Adipocyte (in vitro differentiated cells): ENCODE results near the gene TMEM184B.

Source experiments
- DNase-seq: peaks from one replicate; pipeline ENCODE4 v3.0.0-alpha.2; 2015; ENCODE audit warnings: low read depth
- H3K27me3 ChIP-seq: replicated peaks from 2 replicates; pipeline ENCODE4 v1.7.0; 2013; ENCODE audit warnings: mild to moderate bottlenecking, low read length, moderate library complexity; ENCODE audit not compliant: control insufficient read depth, insufficient read depth
- H3K36me3 ChIP-seq: 2 replicates; pipeline ENCODE4 v1.7.0; 2013; ENCODE audit warnings: low read length, mild to moderate bottlenecking, moderate library complexity; ENCODE audit not compliant: control insufficient read depth, insufficient read depth, severe bottlenecking
- H3K4me1 ChIP-seq: 2 replicates; pipeline ENCODE4 v1.7.0; 2013; ENCODE audit warnings: mild to moderate bottlenecking, low read length, moderate library complexity; ENCODE audit not compliant: control insufficient read depth, insufficient read depth
- H3K4me3 ChIP-seq: 2 replicates; pipeline ENCODE4 v1.7.0; 2013; ENCODE audit warnings: mild to moderate bottlenecking, low read length, moderate library complexity
- H3K9ac ChIP-seq: 2 replicates; pipeline ENCODE4 v1.7.0; 2013; ENCODE audit warnings: mild to moderate bottlenecking, low read length, moderate library complexity
- H3K9me3 ChIP-seq: 2 replicates; pipeline ENCODE4 v1.7.0; 2013; ENCODE audit warnings: mild to moderate bottlenecking, low read length, moderate library complexity; ENCODE audit not compliant: control insufficient read depth

Gene TMEM184B

DNA sequence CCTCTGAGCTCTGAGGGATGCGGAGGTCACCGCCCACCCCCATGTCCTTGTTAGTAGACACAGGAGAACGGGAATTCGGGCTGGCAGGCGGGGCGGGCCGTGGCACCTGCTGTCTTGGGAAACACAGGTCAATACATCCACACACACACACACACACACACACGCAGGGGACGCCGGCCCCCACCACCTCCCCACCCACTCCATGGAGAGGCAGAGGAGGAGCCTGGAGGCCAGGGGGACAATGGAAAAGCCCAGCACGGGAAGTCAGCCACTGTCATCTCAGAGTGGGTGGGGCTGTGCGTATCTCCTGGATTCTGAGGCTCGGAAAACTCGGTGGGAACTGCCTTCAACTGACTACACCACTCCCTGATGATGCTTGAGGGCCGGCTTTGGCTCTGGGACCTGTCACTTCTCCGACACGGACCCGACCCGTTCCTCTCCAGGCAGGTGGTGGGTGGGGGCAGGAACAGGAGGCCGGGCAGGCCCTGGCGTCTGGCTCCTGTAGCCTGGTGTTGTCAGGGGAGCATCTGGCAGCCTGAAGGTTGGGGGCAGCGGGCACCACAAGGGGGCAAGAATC is 18.5 kb upstream of the TMEM184B start:
- peaks cover 34% of the 10 kb centered on the region for H3K4me1 ChIP-seq
- H3K9me3 ChIP-seq = no peaks in the 10 kb centered on the region
- no peak for DNase-seq
- H3K4me3 ChIP-seq = no peak overlapping the region
- no peaks in the 10 kb centered on the region for H3K27me3 ChIP-seq
- peaks cover 55% of the 10 kb centered on the region for H3K36me3 ChIP-seq
- no peak overlapping the region for H3K9ac ChIP-seq

- Histone ChIP-seq H3K4me3 (no peak overlapping the region), H3K36me3 (peaks cover 45% of the 10 kb centered on the region), H3K9me3 (no peaks in the 10 kb centered on the region), H3K27me3 (no peaks in the 10 kb centered on the region), H3K4me1 (peaks cover 34% of the 10 kb centered on the region), H3K9ac (no peak overlapping the region)
- no peak for DNase-seq
Measured at GRCh38 chr22:38290347-38290746, 17.5 kb upstream of the TMEM184B start.

GRCh38 chr22:38289583-38290082 is 16.8 kb upstream of the TMEM184B start:
- Histone ChIP-seq H3K36me3 (peaks cover 39% of the 10 kb centered on the region), H3K9ac (no peak overlapping the region), H3K4me1 (peaks cover 35% of the 10 kb centered on the region), H3K27me3 (no peaks in the 10 kb centered on the region), H3K9me3 (no peaks in the 10 kb centered on the region), H3K4me3 (no peak overlapping the region)
- no peak for DNase-seq

- peaks cover 34% of the 10 kb centered on the region for H3K4me1 ChIP-seq
- H3K9ac ChIP-seq = no peak overlapping the region
- no peak for DNase-seq
- H3K9me3 ChIP-seq = no peaks in the 10 kb centered on the region
- H3K27me3 ChIP-seq = no peaks in the 10 kb centered on the region
- H3K4me3 ChIP-seq = no peak overlapping the region
- peaks cover 22% of the 10 kb centered on the region for H3K36me3 ChIP-seq
Measured at GRCh38 chr22:38286915-38287669, 14.3 kb upstream of the TMEM184B start.

DNA sequence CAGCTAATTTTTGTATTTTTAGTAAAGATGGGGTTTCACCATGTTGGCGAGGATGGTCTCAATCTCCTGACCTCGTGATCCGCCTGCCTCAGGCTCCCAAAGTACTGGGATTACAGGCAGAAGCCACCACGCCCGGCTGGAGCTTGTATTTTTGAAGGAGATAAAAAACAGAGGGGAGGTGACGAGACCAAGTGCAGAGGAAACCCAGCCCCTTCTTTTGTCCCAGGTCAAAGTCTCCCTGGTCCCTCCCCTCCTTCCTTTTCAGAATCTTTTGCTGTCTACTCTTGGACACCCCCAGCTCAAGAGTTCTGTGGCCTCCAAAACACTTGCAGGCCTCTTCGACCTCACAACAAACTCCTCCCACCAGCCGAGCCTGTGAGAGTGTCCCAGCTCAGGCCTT is 12.2 kb upstream of the TMEM184B start:
- Histone ChIP-seq H3K36me3 (peaks cover 13% of the 10 kb centered on the region), H3K4me3 (no peak overlapping the region), H3K27me3 (no peaks in the 10 kb centered on the region), H3K4me1 (peaks cover 29% of the 10 kb centered on the region), H3K9me3 (no peaks in the 10 kb centered on the region), H3K9ac (no peak overlapping the region)
- no peak for DNase-seq

DNA sequence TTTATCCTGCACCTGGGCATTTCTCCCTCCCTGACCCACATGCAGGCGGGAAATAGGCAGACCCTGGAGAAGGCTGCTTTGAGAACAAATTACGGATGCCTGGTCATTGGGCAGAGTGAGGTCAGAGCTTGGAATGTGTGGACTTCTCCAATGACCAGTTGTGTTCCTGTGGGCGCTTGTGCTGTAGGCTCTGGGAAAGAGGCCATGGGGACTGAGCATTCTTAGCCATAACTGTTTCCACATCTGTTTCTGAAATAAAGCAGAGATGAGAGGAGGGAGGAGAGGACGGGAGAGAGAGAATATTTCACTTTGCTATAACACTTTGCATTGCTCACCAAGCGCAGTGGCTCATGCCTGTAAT is 11.2 kb upstream of the TMEM184B start:
- peak; percentile 94 for DNase-seq
- peaks cover 5% of the 10 kb centered on the region for H3K36me3 ChIP-seq
- H3K27me3 ChIP-seq = no peaks in the 10 kb centered on the region
- H3K4me3 ChIP-seq = no peak overlapping the region
- H3K9me3 ChIP-seq = no peaks in the 10 kb centered on the region
- peak overlapping the region; percentile 46 for H3K9ac ChIP-seq
- H3K4me1 ChIP-seq = peaks cover 23% of the 10 kb centered on the region

GRCh38 chr22:38282397-38282796 is 9.6 kb upstream of the TMEM184B start:
- Histone ChIP-seq H3K4me3 (no peak overlapping the region), H3K36me3 (no peaks in the 10 kb centered on the region), H3K9me3 (no peaks in the 10 kb centered on the region), H3K4me1 (peaks cover 23% of the 10 kb centered on the region), H3K9ac (no peak overlapping the region), H3K27me3 (no peaks in the 10 kb centered on the region)
- no peak for DNase-seq

DNA sequence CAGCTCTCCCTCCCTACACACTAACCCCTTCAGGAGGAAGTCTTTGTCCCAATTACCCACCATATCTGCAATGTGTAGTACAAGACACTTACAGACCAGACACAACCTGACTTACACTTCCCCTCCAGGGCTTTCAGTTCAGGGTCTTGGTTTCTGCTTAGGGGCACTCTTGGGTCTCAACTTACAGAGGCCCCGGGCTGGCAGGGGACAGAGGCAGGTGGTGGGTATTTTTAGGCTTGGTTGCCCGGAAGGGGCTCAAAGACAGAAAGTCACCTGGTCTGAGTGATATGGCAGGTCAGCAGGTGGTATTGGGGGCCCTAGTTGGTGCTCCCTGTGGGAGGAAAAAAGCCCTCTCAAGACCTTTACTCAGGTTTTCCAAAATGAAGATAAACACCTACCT is 3.4 kb upstream of the TMEM184B start:
- H3K9ac ChIP-seq = no peak overlapping the region
- H3K27me3 ChIP-seq = no peaks in the 10 kb centered on the region
- H3K4me1 ChIP-seq = peaks cover 16% of the 10 kb centered on the region
- H3K9me3 ChIP-seq = no peaks in the 10 kb centered on the region
- H3K36me3 ChIP-seq = no peaks in the 10 kb centered on the region
- DNase-seq = no peak
- H3K4me3 ChIP-seq = no peak overlapping the region

DNA sequence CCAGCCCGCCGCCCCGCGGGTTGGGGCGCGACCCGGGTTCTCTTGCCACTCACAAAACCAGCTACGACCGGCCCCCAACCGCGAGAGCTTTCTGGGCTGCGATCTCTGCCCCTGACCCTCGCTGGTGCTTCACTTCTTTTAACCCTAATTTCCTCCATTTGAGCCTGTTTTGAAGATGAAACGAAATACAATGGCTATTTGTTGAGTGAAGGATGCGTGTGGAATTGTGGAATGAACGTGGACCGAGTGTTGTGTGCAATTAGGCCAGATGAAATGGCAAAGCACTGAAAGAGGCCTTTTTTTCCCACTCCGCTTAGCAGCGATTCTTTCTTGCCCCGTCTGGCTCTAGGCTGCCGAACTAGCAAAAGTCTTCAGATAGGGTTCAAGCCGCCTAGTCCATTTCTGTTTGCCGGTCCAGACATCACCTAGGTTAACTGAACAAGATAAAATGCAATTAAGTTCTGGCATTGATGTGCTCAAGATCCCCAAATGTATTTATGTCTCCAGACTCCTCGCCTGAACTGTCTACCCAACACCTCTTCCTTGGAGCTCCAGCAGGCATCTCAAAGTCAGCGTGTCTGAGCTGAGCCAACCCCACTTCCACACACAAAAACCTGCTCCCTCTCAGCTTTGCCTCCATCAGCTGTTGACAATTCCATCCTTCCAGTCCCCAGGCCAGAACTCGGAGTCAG is 471 bp upstream of the TMEM184B start:
- H3K9ac ChIP-seq = peak overlapping the region; percentile 88
- H3K4me1 ChIP-seq = peaks cover 35% of the 10 kb centered on the region
- H3K36me3 ChIP-seq = no peaks in the 10 kb centered on the region
- H3K9me3 ChIP-seq = no peaks in the 10 kb centered on the region
- DNase-seq = peak; percentile 50
- peak overlapping the region; percentile 96 for H3K4me3 ChIP-seq
- H3K27me3 ChIP-seq = no peaks in the 10 kb centered on the region

DNA sequence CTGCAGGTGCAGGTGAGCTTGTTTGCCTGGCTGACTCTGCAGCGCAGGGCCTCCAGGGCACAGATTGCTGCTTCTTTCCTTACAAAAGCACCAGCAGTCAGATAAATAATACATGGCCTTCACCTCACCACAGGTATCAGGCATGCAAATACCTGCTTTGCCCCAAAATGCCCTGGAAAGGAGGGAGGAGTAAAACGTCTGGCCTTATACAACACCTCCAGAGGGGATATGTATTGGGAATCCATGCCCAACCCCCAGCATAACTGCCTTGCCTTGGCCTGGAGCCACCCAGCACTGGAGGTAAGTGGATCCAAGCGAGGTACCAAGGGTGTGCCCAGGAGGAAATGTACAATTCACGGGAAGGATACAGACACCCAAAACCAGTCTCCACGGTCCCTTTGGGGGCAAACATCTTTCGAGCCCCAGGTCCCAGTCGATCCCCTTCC is 860 bp downstream of the TMEM184B start:
- Histone ChIP-seq H3K4me3 (peak overlapping the region; percentile 96), H3K9ac (peak overlapping the region; percentile 88), H3K9me3 (no peaks in the 10 kb centered on the region), H3K27me3 (no peaks in the 10 kb centered on the region), H3K4me1 (peaks cover 35% of the 10 kb centered on the region), H3K36me3 (peaks cover 3% of the 10 kb centered on the region)
- peak; percentile 36 for DNase-seq

DNA sequence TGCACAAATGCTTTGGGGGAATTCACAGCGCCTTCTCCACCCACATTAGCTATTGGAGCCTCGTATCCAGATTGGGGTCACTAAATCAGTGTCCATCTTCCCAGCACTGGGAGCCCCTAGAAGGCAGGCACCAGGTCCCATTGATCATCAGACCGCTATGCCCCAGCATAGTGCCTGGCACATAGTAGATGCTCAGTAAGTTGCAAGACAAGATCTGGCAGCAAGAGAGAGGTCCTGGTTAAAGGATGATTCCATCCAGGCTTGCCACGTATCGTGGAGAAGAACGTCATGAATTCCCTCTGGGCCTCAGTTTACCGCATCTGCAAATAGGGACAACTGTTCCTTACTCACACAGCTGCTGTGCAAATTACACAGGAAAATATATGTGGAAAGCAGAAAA is 1.7 kb downstream of the TMEM184B start:
- Histone ChIP-seq H3K36me3 (peaks cover 3% of the 10 kb centered on the region), H3K9me3 (no peaks in the 10 kb centered on the region), H3K4me1 (peaks cover 37% of the 10 kb centered on the region), H3K27me3 (no peaks in the 10 kb centered on the region), H3K4me3 (peak overlapping the region; percentile 96), H3K9ac (peak overlapping the region; percentile 88)
- no peak for DNase-seq
